DOHH2 (cell line): ENCODE data around the gene PAX7.
"Not testable (repeated sequence)": the region's sequence is repeated elsewhere in the genome, so short reads cannot be mapped to it uniquely, and the experiment has no call there.

ENCODE experiments used
- H3F3A ChIP-seq: fragments of 200-600 bp; sonication (generic), shearing (Covaris generic); 2 replicates; pipeline ENCODE4 v1.6.0; 2016; ENCODE audit warnings: antibody characterized with exemption, mild to moderate bottlenecking; ENCODE audit not compliant: control insufficient read depth, insufficient read depth
- H3K27ac ChIP-seq: fragments of 200-600 bp; sonication (generic); 2 replicates; pipeline ENCODE4 v1.5.1; 2014; ENCODE audit warnings: low read depth, mild to moderate bottlenecking, low read length, moderate library complexity
- H3K27me3 ChIP-seq: fragments of 200-600 bp; sonication (generic); 2 replicates; pipeline ENCODE4 v1.6.1; 2014; ENCODE audit warnings: mild to moderate bottlenecking, low read length, mixed read lengths; ENCODE audit not compliant: control insufficient read depth
- H3K36me3 ChIP-seq: fragments of 200-600 bp; sonication (generic); 2 replicates; pipeline ENCODE4 v1.6.1; 2014; ENCODE audit warnings: mild to moderate bottlenecking, low read length, moderate library complexity, mixed read lengths; ENCODE audit not compliant: control insufficient read depth
- H3K4me1 ChIP-seq: fragments of 200-600 bp; sonication (generic); 2 replicates; pipeline ENCODE4 v1.6.1; 2014; ENCODE audit warnings: mild to moderate bottlenecking, low read length, mixed read lengths; ENCODE audit not compliant: control insufficient read depth
- H3K4me2 ChIP-seq: fragments of 200-600 bp; sonication (generic); 2 replicates; pipeline ENCODE4 v1.6.0; 2014; ENCODE audit warnings: mild to moderate bottlenecking, low read length, moderate library complexity
- H3K4me3 ChIP-seq: fragments of 200-600 bp; sonication (generic); 2 replicates; pipeline ENCODE4 v1.5.1; 2014; ENCODE audit warnings: mild to moderate bottlenecking, low read length, mixed read lengths
- H3K79me2 ChIP-seq: fragments of 200-600 bp; sonication (generic); 2 replicates; pipeline ENCODE4 v1.6.1; 2014; ENCODE audit warnings: mild to moderate bottlenecking, low read length, mixed read lengths; ENCODE audit not compliant: control insufficient read depth
- H3K9me2 ChIP-seq: fragments of 200-600 bp; sonication (generic); replicated peaks from 2 replicates; pipeline ENCODE4 v1.6.1; 2014; ENCODE audit warnings: mild to moderate bottlenecking, low read length, mixed read lengths; ENCODE audit not compliant: control insufficient read depth
- H3K9me3 ChIP-seq: fragments of 200-600 bp; sonication (generic); 2 replicates; pipeline ENCODE4 v1.6.1; 2014; ENCODE audit warnings: antibody characterized with exemption, low read length, mixed read lengths; ENCODE audit not compliant: control insufficient read depth, insufficient read depth
- H4K20me1 ChIP-seq: fragments of 200-600 bp; sonication (generic); 2 replicates; pipeline ENCODE4 v1.6.0; 2014; ENCODE audit warnings: low read depth, mild to moderate bottlenecking, antibody characterized with exemption, low read length, moderate library complexity; ENCODE audit not compliant: control insufficient read depth, insufficient read depth
- EZH2phosphoT487 ChIP-seq: fragments of 200-600 bp; sonication (generic); IDR thresholded peaks from 2 replicates; pipeline ENCODE4 v1.6.1; 2017; ENCODE audit warnings: borderline replicate concordance, mild to moderate bottlenecking, antibody characterized with exemption, low read length, moderate library complexity, mixed read lengths
- TF ChIP-seq, protein P1 (sequence below): fragments of 200-600 bp; sonication (generic); IDR thresholded peaks from one replicate; pipeline ENCODE4 v1.5.1; 2014; ENCODE audit warnings: antibody characterized with exemption, mild to moderate bottlenecking, low read depth, low read length; ENCODE audit not compliant: poor library complexity, severe bottlenecking

Gene PAX7

DNA sequence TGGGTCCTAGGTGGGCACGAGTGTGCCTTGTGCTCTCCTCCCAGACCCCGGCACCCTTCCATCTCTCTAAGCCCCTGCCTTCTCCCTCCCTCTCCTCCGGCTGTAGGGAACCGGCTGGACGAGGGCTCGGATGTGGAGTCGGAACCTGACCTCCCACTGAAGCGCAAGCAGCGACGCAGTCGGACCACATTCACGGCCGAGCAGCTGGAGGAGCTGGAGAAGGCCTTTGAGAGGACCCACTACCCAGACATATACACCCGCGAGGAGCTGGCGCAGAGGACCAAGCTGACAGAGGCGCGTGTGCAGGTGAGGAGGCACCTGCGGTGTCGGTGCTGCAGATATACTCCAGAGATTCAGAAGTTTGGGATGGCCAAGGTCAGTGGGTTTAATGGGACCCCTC is 61.0 kb downstream of the PAX7 start:
- Histone ChIP-seq H4K20me1 (no peaks in the 10 kb centered on the region), H3F3A (no peaks in the 10 kb centered on the region), H3K9me3 (no peaks in the 10 kb centered on the region), H3K27ac (no peak overlapping the region), H3K36me3 (no peaks in the 10 kb centered on the region), H3K4me1 (no peaks in the 10 kb centered on the region), H3K4me3 (no peak overlapping the region), H3K27me3 (no peaks in the 10 kb centered on the region), H3K9me2 (no peaks in the 10 kb centered on the region), H3K79me2 (no peaks in the 10 kb centered on the region), H3K4me2 (no peak overlapping the region)
- TF ChIP-seq, protein P1, sequence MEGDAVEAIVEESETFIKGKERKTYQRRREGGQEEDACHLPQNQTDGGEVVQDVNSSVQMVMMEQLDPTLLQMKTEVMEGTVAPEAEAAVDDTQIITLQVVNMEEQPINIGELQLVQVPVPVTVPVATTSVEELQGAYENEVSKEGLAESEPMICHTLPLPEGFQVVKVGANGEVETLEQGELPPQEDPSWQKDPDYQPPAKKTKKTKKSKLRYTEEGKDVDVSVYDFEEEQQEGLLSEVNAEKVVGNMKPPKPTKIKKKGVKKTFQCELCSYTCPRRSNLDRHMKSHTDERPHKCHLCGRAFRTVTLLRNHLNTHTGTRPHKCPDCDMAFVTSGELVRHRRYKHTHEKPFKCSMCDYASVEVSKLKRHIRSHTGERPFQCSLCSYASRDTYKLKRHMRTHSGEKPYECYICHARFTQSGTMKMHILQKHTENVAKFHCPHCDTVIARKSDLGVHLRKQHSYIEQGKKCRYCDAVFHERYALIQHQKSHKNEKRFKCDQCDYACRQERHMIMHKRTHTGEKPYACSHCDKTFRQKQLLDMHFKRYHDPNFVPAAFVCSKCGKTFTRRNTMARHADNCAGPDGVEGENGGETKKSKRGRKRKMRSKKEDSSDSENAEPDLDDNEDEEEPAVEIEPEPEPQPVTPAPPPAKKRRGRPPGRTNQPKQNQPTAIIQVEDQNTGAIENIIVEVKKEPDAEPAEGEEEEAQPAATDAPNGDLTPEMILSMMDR: no peak
- no peak for TF ChIP-seq EZH2phosphoT487

DNA sequence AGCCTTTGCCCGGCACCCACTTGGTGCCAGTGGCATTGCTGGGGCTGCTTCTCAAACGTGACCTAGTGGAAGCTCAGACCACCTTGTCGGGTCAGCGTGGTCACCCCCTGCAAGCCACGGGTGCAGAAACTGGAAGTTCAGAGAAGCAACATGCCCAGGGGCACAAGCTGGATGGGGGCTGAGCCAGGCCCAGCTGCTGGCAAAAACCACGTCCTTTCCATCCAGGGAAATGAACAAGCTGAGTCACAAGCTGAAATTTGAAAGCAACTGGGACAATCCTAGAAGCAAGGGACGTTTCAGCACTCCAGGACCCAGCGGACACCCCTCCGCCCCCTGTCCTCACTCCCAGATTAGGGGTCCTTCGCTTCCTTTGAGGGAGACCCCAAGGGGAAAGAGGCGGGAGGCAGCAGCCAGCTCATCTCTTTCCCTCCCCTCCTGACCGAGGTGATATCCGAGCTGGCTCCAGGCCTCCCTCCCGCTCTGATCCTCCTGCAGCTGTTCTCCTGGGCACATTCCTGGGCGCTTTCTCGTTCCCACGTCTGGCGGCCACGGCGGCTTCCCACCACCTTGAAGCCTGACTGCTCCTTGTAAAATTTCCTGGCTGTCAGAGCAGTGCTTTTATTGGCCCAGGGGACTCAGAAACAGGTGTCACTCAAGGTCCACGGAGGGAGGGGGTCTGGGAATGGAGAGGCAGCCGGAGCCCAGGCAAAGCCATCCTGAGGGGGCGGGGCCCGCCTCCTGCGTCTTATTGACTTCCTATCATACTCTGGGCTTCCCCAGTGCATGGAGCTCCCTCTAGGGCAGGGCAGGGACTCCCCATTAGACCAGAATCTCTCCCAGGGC is 62.8 kb downstream of the PAX7 start:
- Histone ChIP-seq H3K27me3 (no peaks in the 10 kb centered on the region), H4K20me1 (no peaks in the 10 kb centered on the region), H3K4me2 (no peak overlapping the region), H3K27ac (no peak overlapping the region), H3K4me1 (no peaks in the 10 kb centered on the region), H3F3A (no peaks in the 10 kb centered on the region), H3K9me3 (no peaks in the 10 kb centered on the region), H3K9me2 (no peaks in the 10 kb centered on the region), H3K36me3 (no peaks in the 10 kb centered on the region), H3K4me3 (no peak overlapping the region), H3K79me2 (no peaks in the 10 kb centered on the region)
- no peak for TF ChIP-seq EZH2phosphoT487
- TF ChIP-seq, protein P1: no peak

DNA sequence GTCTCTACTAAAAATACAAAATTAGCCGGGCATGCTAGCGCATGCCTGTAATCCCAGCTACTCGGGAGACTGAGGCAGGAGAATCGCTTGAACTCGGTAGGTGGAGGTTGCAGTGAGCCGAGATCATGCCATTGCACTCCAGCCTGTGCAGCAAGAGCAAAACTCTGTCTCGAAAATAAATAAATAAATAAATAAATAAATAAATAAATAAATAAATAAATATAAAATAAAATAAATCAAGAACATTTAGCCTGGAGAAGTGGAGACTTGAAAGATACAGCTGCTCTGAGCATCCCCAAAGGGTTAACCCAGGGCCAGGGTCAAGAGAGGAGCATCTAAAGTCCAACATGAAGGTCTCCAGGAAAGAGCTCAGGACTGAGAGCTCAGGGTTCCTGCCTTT is 63.6 kb downstream of the PAX7 start:
- H3K9me2 ChIP-seq, H3K27me3 ChIP-seq, H3K4me2 ChIP-seq, H3K4me3 ChIP-seq, H3K4me1 ChIP-seq, H3K9me3 ChIP-seq, H3F3A ChIP-seq, H3K27ac ChIP-seq, H4K20me1 ChIP-seq, H3K79me2 ChIP-seq, H3K36me3 ChIP-seq: not testable (repeated sequence)

DNA sequence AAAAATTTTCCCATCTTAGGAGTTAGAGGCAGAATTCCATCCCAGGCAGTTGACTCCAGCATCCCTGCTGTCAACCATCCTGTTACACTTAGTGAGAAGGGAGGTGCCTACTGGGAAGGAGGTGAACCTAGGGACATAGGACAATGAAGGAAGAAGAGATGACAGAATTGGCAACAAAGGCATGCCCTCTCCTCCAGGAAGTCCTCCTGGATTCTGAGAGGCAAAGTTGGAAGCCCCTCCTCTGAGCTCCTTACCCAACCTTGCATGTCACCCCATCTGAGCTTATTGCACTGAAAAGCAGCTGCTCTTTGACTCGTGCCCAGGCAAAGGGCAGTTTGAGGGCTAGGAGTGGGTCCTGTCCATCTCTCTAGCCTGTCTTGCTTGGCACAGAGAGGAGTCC is 66.9 kb downstream of the PAX7 start:
- no peaks in the 10 kb centered on the region for H3K9me2 ChIP-seq
- H3K4me3 ChIP-seq: no peak overlapping the region
- no peaks in the 10 kb centered on the region for H4K20me1 ChIP-seq
- H3K4me2 ChIP-seq: no peak overlapping the region
- H3F3A ChIP-seq: no peaks in the 10 kb centered on the region
- no peaks in the 10 kb centered on the region for H3K9me3 ChIP-seq
- TF ChIP-seq, protein P1: no peak
- no peak for TF ChIP-seq EZH2phosphoT487
- no peaks in the 10 kb centered on the region for H3K27me3 ChIP-seq
- no peaks in the 10 kb centered on the region for H3K4me1 ChIP-seq
- H3K79me2 ChIP-seq: no peaks in the 10 kb centered on the region
- H3K27ac ChIP-seq: no peak overlapping the region
- no peaks in the 10 kb centered on the region for H3K36me3 ChIP-seq
